NCI-H146 treated with DMSO at 0.1 percent for 48 hours (cell line): Measurements from ENCODE around the gene MYL7.
"Not testable (repeated sequence)": the region's sequence is repeated elsewhere in the genome, so short reads cannot be mapped to it uniquely, and the experiment has no call there.

Experiments used
- DNase-seq: peaks from one replicate; lab custom pipeline; 2025; ENCODE audit not compliant: unreplicated experiment; lab: John Stamatoyannopoulos, UW

MYL7 gene

GRCh38 chr7:44172352-44172751, 31.2 kb upstream of the MYL7 start:
- DNase-seq = no peak

GRCh38 chr7:44171901-44172300, 30.8 kb upstream of the MYL7 start:
- not testable (repeated sequence) for DNase-seq

- no peak for DNase-seq
Observed at GRCh38 chr7:44167920-44168319, 26.8 kb upstream of the MYL7 start.

- DNase-seq = peak; percentile 43
Observed at GRCh38 chr7:44163591-44163990, 22.5 kb upstream of the MYL7 start.

GRCh38 chr7:44162785-44163395, 21.8 kb upstream of the MYL7 start:
- DNase-seq = no peak

- no peak for DNase-seq
Observed at GRCh38 chr7:44162179-44162578, 21.0 kb upstream of the MYL7 start.

- DNase-seq = no peak
Observed at GRCh38 chr7:44161371-44161770, 20.2 kb upstream of the MYL7 start.

GRCh38 chr7:44159824-44160630, 18.9 kb upstream of the MYL7 start:
- no peak for DNase-seq

GRCh38 chr7:44158873-44159631, 17.9 kb upstream of the MYL7 start:
- no peak for DNase-seq

GRCh38 chr7:44158096-44158872, 17.2 kb upstream of the MYL7 start:
- no peak for DNase-seq

- DNase-seq = no peak
Observed at GRCh38 chr7:44157116-44158080, 16.3 kb upstream of the MYL7 start.

- no peak for DNase-seq
Observed at GRCh38 chr7:44156453-44157010, 15.4 kb upstream of the MYL7 start.

GRCh38 chr7:44155191-44156185, 14.4 kb upstream of the MYL7 start:
- DNase-seq = no peak

- no peak for DNase-seq
Observed at GRCh38 chr7:44154703-44155102, 13.6 kb upstream of the MYL7 start.

GRCh38 chr7:44153948-44154335, 12.8 kb upstream of the MYL7 start:
- DNase-seq = no peak

GRCh38 chr7:44152971-44153947, 12.1 kb upstream of the MYL7 start:
- no peak for DNase-seq

- no peak for DNase-seq
Observed at GRCh38 chr7:44151956-44152355, 10.8 kb upstream of the MYL7 start.
